Pancreas (tissue), 10 donors: ENCODE data around the gene RASL10A. TPM values are rescaled to one million over a fixed set of nuclear protein-coding genes. Genes with fewer than 3 reads are reported as not detected.
A peak's percentile ranks its signal among the peaks of the same experiment; 100 is the strongest.

ENCODE experiments used
- ATAC-seq, 4 donors: fragments of 200-7000 bp; cut with Tn5 transposase; one replicate each; pipeline versions ENCODE4 v1.8.0 to v1.9.1; 2020; ENCODE audit warnings: mild to moderate bottlenecking in 4 of 4, moderate library complexity in 4 of 4
- DNase-seq, 6 donors: peaks; one replicate each; pipeline ENCODE4 v3.0.0-alpha.2; 2020
- FAIRE-seq: peaks from 2 replicates; lab custom pipeline; 2012; peaks lifted over from hg19 to GRCh38; lab: Jason Lieb, UNC
- H3K27ac ChIP-seq, 4 donors: fragments of 200-600 bp; sonication (generic); 1 replicate in 3 of 4; 2 replicates in 1 of 4; pipeline versions ENCODE4 v1.5.0 to v1.8.0; 2020
- H3K27me3 ChIP-seq, 4 donors: fragments of 200-600 bp; one replicate each; pipeline ENCODE4 v1.8.0; 2021
- H3K36me3 ChIP-seq, 3 donors: fragments of 200-600 bp; sonication (generic) in 1 of 3; one replicate each; pipeline versions ENCODE4 v1.5.0 to v1.8.0; 2020 to 2021
- H3K4me1 ChIP-seq, 3 donors: fragments of 200-600 bp; one replicate each; pipeline ENCODE4 v1.8.0; 2021
- H3K4me3 ChIP-seq, 4 donors: fragments of 200-600 bp; sonication (generic) in 2 of 4; one replicate each; pipeline versions ENCODE4 v1.5.0 to v1.8.0; 2020 to 2021
- H3K9me3 ChIP-seq, 4 donors: fragments of 200-600 bp; one replicate each; pipeline ENCODE4 v1.8.0; 2021
- CTCF ChIP-seq, 4 donors: fragments of 200-600 bp; sonication (generic) in 3 of 4; IDR thresholded peaks; one replicate each; pipeline versions ENCODE4 v1.5.0 to v1.8.0; 2021; ENCODE audit warnings: antibody characterized with exemption in 4 of 4
- WGBS, 2 donors: extraction: QIAGEN DNeasy Blood & Tissue Kit; methylation state at CpG; one replicate each; pipeline ENCODE4 v1.1.7; 2013; 5-methylcytosine and 5-hydroxymethylcytosine counted together
- intact Hi-C, 3 donors: fragments of 100-400 bp; cut with DNase I; formaldehyde crosslinking; loops; one replicate each; pipeline versions ENCODE4 v1.11.1 to v1.14.2; 2022
- polyA plus RNA-seq, 2 donors: library from polyadenylated mRNA; stranded (reverse); fragments of 200-250 nt; gene quantifications; one replicate each; pipeline ENCODE4 v1.2.3, GENCODE V29; 2013
- total RNA-seq, 6 donors: library from RNA; stranded (reverse); fragmentation: NEBNext Ultra II Directional in 4 of 6; extraction: Animal tissue kit (Norgen Biotek cat#: 25700) in 4 of 6; gene quantifications; one replicate each; pipeline versions ENCODE4 v1.2.1 to v1.2.4, GENCODE V29; 2021 to 2023
- donor health status: healthy with polysubstance abuse.
- donor health status: DM: no; HTN: no; CAD: no; lungs with moderate emphysema.
- donor health status: DM: no; HTN: no; CAD: no.
- donor health status: control.
- donor health status: control.
- donor health status: Bipolar disorder and iron deficiency.
- donor health status: DM: yes; HTN: yes; CAD: no.
- donor health status: DM: no; HTN: no; CAD: no.
- donor health status: DM: no; HTN: no; CAD: no.
- donor health status: DM: yes; HTN: yes; CAD: no.

RASL10A gene
- total and polyA plus RNA-seq, 8 donors: 0.24 to 4.4 (median 0.57) TPM

DNA sequence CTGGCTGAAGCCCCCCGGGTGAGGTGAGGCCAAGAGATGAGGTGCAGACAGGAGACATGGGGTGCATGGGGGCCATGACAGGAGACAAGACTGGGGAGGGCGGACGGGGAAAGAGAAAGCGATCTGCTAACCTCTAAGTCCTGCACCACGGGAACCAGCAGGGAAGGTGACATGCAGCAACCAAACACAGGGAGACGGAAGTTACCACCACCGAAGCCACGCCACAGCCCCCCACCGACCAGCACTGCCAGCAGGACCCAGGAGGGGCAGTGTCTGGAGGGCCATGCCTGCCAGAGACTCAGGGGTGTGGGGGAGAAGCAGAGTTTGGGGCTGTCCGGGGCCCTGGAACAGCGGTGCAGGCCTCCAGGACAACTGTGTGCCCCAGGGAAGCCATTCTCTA lies 14.1 kb upstream of the RASL10A start:
- Histone ChIP-seq H3K36me3 (peaks cover 0 to 42% (median 7%) of the 10 kb centered on the region in 3 donors), H3K9me3 (no peaks in the 10 kb centered on the region), H3K27ac (no peak overlapping the region), H3K27me3 (no peaks in the 10 kb centered on the region), H3K4me3 (no peak overlapping the region), H3K4me1 (no peaks in the 10 kb centered on the region)
- FAIRE-seq: no peak
- 91 to 93% methylated on average over 11 of the region's 11 CpGs for WGBS, 2 donors
- ATAC-seq: no peak
- no peak for DNase-seq
- TF ChIP-seq CTCF (IDR thresholded peaks at IDR 0.05): no peak
- intact Hi-C loops: no loop called here

DNA sequence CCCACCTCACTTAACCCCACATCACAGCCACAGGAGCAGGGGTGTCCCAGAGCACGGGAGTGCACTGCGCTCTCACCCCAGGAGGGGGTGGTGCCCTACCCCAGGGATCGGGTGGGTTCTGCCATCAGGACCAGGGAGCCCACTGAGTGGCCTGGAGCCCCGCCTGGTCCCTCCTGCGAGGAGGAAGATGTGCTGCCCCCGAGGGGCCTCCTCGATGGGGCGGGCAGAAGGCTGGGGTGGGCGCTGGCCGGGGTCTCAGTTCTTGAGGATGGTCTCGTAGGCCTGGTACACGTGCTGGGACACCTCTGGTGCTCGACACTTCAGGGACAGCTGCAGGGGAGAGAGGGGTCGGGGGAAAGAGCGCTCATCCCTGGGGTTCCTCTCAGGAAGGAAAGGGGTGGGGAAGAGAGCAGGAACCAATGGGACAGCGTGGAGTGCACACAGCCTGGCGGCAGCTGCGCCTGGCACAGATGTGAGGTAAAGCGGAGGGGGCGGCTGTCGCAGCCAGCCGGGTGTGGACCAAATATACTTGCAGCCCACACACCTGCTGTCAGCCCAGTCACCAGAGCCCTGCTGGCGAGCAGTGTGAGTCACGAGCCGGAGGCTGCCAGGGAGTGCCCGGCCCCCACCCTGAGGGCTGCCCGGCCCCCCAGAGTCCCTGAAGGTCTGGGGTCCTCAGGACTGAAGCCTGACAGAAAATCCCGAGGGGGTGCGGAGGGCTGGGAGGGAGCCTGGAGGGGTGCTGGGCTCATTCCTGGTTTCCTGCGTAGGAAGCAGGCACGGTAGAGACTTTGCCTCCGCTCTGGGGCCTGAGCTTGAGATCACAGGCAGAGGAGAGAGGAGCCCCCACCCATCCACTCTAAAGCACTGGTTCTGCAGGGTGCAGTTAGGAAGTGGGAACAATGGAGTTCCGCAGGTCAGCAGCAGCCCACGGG lies 13.3 kb upstream of the RASL10A start:
- DNase-seq (peak in 1 of 6 donors; percentile 81), ATAC-seq (no peak), FAIRE-seq (no peak)
- H3K4me1 ChIP-seq: no peaks in the 10 kb centered on the region
- WGBS, 2 donors: 94% methylated on average over 33 to 34 of the region's 34 CpGs
- H3K27me3 ChIP-seq: no peaks in the 10 kb centered on the region
- no peak overlapping the region for H3K4me3 ChIP-seq
- H3K27ac ChIP-seq: no peak overlapping the region
- H3K36me3 ChIP-seq: peaks cover 0 to 42% (median 7%) of the 10 kb centered on the region in 3 donors
- no peaks in the 10 kb centered on the region for H3K9me3 ChIP-seq
- no peak for TF ChIP-seq CTCF (IDR thresholded peaks at IDR 0.05)
- intact Hi-C loops: no loop called here

DNA sequence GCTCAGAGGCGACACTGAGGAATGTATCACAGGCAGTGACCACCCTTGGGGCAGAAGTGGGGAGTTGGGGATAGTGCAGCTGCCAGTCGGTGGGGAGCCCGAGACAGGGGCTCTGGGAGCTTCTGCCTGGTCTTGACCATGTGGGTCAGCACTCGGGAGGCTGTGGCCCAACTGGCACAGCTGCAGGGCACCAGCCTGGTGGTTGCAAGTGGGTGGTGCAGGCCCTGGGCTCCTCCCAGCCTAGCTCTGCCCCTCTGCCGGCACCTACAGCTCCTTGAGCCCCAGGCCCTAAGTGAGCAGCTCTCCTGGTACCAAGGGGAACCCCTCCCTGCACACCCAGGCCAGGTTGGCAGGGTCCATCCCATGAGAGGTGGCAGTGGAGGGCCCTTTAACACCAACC lies 12.6 kb upstream of the RASL10A start:
- no peak overlapping the region for H3K4me3 ChIP-seq
- ATAC-seq (no peak), FAIRE-seq (no peak), DNase-seq (peak in 1 of 6 donors; percentile 24)
- intact Hi-C loops: no loop called here
- no peaks in the 10 kb centered on the region for H3K27me3 ChIP-seq
- peaks cover 0 to 42% (median 7%) of the 10 kb centered on the region in 3 donors for H3K36me3 ChIP-seq
- H3K4me1 ChIP-seq: no peaks in the 10 kb centered on the region
- H3K27ac ChIP-seq: no peak overlapping the region
- WGBS, 2 donors: 88 to 92% methylated on average over 5 of the region's 5 CpGs
- H3K9me3 ChIP-seq: no peaks in the 10 kb centered on the region
- no peak for TF ChIP-seq CTCF (IDR thresholded peaks at IDR 0.05)

DNA sequence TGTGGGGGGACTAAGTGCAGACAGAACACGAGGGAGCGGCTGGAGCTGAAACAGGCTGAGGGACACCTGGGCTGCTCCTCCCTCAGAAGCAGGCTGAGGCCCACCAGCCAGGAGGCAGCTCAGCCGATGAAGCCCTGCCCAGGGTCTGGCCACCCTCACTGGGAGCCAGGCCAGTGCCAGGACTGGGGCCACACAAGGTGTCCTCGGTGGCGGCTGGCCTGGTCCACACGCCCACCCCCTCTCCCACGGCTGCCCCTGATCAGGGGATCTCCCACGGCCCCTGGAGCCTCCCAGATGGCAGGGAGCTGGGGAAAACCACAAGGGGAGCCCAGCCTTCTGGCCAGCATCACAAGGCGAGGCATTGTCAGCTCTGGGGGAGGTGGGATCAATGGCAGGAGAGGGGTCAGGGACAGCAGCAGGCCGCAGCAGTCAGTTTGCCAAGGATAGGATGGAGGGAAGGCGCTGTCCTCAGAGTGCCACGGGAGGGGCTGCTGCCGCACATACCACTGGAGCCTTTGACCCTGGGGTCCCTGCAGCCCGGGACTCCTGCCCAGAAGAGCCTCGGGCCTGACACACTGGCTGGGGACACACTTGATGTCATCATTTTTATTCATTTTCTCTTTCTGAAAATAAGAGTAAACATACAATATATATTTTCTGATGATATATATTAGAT lies 11.7 kb upstream of the RASL10A start:
- DNase-seq (peak in 2 of 6 donors; percentile 25 to 68), ATAC-seq (peak in 1 of 4 donors; percentile 4)
- no peaks in the 10 kb centered on the region for H3K4me1 ChIP-seq

More for the DNA sequence above, 11.7 kb upstream of the RASL10A start:
- no peak overlapping the region for H3K4me3 ChIP-seq
- intact Hi-C loops: no loop called here
- no peaks in the 10 kb centered on the region for H3K9me3 ChIP-seq
- peaks cover 0 to 42% (median 7%) of the 10 kb centered on the region in 3 donors for H3K36me3 ChIP-seq
- no peaks in the 10 kb centered on the region for H3K27me3 ChIP-seq
- 86 to 87% methylated on average over 15 of the region's 15 CpGs for WGBS, 2 donors
- TF ChIP-seq CTCF (IDR thresholded peaks at IDR 0.05): no peak
- no peak overlapping the region for H3K27ac ChIP-seq
- FAIRE-seq: no peak
